Endodermal cell (in vitro differentiated cells): ENCODE results near the gene UBE2D4. TPM values are rescaled to one million over a fixed set of nuclear protein-coding genes. Genes with fewer than 3 reads are reported as not detected.

Experiments used
- DNase-seq: peaks from one replicate; pipeline ENCODE4 v3.0.0-alpha.2; 2017
- H3K27ac ChIP-seq: 2 replicates; pipeline ENCODE4 v1.5.1; 2013; ENCODE audit warnings: mild to moderate bottlenecking, low read depth, low read length, moderate library complexity
- H3K27me3 ChIP-seq: 2 replicates; pipeline ENCODE4 v1.6.1; 2013; ENCODE audit warnings: mild to moderate bottlenecking, low read length, moderate library complexity; ENCODE audit not compliant: insufficient read depth, control insufficient read depth, poor library complexity, severe bottlenecking
- H3K36me3 ChIP-seq: 2 replicates; pipeline ENCODE4 v1.7.0; 2013; ENCODE audit warnings: mild to moderate bottlenecking, low read length, moderate library complexity; ENCODE audit not compliant: control insufficient read depth, insufficient read depth
- H3K4me1 ChIP-seq: one replicate; pipeline ENCODE4 v1.7.0; 2013; ENCODE audit warnings: low read length; ENCODE audit not compliant: control insufficient read depth, insufficient read depth
- H3K4me3 ChIP-seq: 2 replicates; pipeline ENCODE4 v1.5.1; 2013; ENCODE audit warnings: mild to moderate bottlenecking, low read length, moderate library complexity
- H3K9ac ChIP-seq: 2 replicates; pipeline ENCODE4 v1.6.1; 2013; ENCODE audit warnings: mild to moderate bottlenecking, low read length, moderate library complexity; ENCODE audit not compliant: poor library complexity, severe bottlenecking; ENCODE audit errors: extremely low read depth
- H3K9me3 ChIP-seq: 2 replicates; pipeline ENCODE4 v1.6.1; 2013; ENCODE audit warnings: mild to moderate bottlenecking, low read length, moderate library complexity; ENCODE audit not compliant: control insufficient read depth
- H3K27ac Mint-ChIP-seq: 2 replicates; pipeline ENCODE4 v1.8.0; 2020; ENCODE audit warnings: mixed read lengths
- H3K27me3 Mint-ChIP-seq: 2 replicates; pipeline ENCODE4 v1.8.0; 2021; ENCODE audit warnings: mild to moderate bottlenecking, mixed read lengths; ENCODE audit not compliant: insufficient read depth
- H3K36me3 Mint-ChIP-seq: 2 replicates; pipeline ENCODE4 v1.8.0; 2020; ENCODE audit warnings: low read depth, mixed read lengths
- H3K4me1 Mint-ChIP-seq: 2 replicates; pipeline ENCODE4 v1.8.0; 2020; ENCODE audit warnings: mixed read lengths
- H3K4me3 Mint-ChIP-seq: 2 replicates; pipeline ENCODE4 v1.8.0; 2020; ENCODE audit warnings: mild to moderate bottlenecking, moderate library complexity, mixed read lengths
- H3K9me3 Mint-ChIP-seq: 2 replicates; pipeline ENCODE4 v1.8.0; 2020; ENCODE audit warnings: mild to moderate bottlenecking, mixed read lengths
- WGBS, 2 experiments: methylation state at CpG; one replicate each; pipeline versions ENCODE4 v1.1.5 to v1.1.7; 2013; ENCODE audit warnings: missing lambda C conversion rate in 2 of 2, mixed read lengths in 1 of 2; ENCODE audit not compliant: insufficient coverage in 1 of 2, insufficient read length in 1 of 2; 5-methylcytosine and 5-hydroxymethylcytosine counted together
- total RNA-seq, 2 donors: library from RNA; stranded (reverse); fragmentation: NEBNext Ultra II Directional in 1 of 2; extraction: Animal tissue kit (Norgen Biotek cat#: 25700) in 1 of 2; gene quantifications; 2 replicates in 1 of 2; 3 replicates in 1 of 2; pipeline ENCODE4 v1.2.1, GENCODE V29; 2021
- TF ChIP-seq, protein P1 (sequence below): fragments of 200-600 bp; sonication (generic); conservative IDR thresholded peaks from 2 replicates; pipeline ENCODE4 v1.5.0; 2021; ENCODE audit warnings: antibody characterized with exemption, mild to moderate bottlenecking

Gene UBE2D4
- total RNA-seq, 2 donors from 2014 or later: 10.0 to 10.7 TPM

DNA sequence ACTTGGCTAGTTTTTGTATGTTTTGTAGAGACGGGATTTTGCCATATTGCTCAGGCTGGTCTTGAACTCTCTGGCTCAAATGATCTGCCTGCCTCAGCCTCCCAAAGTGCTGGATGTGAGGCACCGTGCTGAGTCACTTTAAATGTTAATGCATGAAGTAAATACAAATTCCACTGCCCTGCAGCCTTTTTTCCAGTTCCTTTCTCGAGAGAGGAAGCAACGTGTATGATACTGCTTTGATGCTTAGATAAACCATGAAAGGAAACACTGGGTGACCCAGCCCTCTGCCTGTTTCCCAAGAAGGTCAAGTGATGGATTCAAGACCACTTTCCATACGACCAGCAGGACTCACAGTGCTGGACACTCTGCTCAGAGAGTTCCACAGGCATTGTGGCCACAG lies 45.6 kb upstream of the UBE2D4 start:
- TF ChIP-seq, protein P1, sequence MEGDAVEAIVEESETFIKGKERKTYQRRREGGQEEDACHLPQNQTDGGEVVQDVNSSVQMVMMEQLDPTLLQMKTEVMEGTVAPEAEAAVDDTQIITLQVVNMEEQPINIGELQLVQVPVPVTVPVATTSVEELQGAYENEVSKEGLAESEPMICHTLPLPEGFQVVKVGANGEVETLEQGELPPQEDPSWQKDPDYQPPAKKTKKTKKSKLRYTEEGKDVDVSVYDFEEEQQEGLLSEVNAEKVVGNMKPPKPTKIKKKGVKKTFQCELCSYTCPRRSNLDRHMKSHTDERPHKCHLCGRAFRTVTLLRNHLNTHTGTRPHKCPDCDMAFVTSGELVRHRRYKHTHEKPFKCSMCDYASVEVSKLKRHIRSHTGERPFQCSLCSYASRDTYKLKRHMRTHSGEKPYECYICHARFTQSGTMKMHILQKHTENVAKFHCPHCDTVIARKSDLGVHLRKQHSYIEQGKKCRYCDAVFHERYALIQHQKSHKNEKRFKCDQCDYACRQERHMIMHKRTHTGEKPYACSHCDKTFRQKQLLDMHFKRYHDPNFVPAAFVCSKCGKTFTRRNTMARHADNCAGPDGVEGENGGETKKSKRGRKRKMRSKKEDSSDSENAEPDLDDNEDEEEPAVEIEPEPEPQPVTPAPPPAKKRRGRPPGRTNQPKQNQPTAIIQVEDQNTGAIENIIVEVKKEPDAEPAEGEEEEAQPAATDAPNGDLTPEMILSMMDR: no peak
- Histone ChIP-seq H3K4me3 (no peak overlapping the region), H3K36me3 (peaks cover 55% of the 10 kb centered on the region), H3K9me3 (no peaks in the 10 kb centered on the region), H3K27me3 (no peaks in the 10 kb centered on the region), H3K9ac (no peak overlapping the region), H3K4me1 (no peaks in the 10 kb centered on the region), H3K27ac (no peak overlapping the region)
- H3K4me1 Mint-ChIP-seq: no peaks in the 10 kb centered on the region
- no peaks in the 10 kb centered on the region for H3K27me3 Mint-ChIP-seq
- no peak overlapping the region for H3K4me3 Mint-ChIP-seq
- DNase-seq: no peak
- no peak overlapping the region for H3K27ac Mint-ChIP-seq
- 71 to 88% methylated on average over 5 of the region's 5 CpGs for WGBS, 2 experiments
- H3K36me3 Mint-ChIP-seq: peaks cover 73% of the 10 kb centered on the region
- no peaks in the 10 kb centered on the region for H3K9me3 Mint-ChIP-seq

DNA sequence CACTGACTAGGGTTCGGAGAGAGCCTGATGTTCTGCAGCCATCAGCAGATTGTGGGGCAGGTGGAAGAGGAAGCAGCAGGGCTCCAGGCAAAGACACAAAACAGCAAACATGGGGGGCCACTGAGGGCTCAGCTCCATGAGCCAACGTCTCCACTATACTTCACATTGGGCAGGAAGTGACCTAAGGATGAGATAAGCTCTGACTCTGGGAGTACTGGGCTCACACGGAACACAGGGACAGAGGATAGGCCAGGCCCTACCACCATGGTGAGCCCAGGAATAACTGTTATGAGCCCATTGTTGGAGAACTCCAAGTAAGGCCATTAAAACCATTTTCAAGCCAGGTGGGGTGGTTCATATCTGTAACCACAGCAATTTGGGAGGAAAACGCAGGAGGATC lies 42.0 kb upstream of the UBE2D4 start:
- no peaks in the 10 kb centered on the region for H3K9me3 ChIP-seq
- Mint-ChIP-seq H3K4me1 (no peaks in the 10 kb centered on the region), H3K9me3 (no peaks in the 10 kb centered on the region), H3K27me3 (no peaks in the 10 kb centered on the region), H3K4me3 (no peak overlapping the region), H3K27ac (no peak overlapping the region), H3K36me3 (peaks cover 47% of the 10 kb centered on the region)
- TF ChIP-seq, protein P1: no peak
- H3K27ac ChIP-seq: no peak overlapping the region
- H3K4me1 ChIP-seq: no peaks in the 10 kb centered on the region
- no peaks in the 10 kb centered on the region for H3K27me3 ChIP-seq
- peaks cover 39% of the 10 kb centered on the region for H3K36me3 ChIP-seq
- WGBS, 2 experiments: 94 to 95% methylated on average over 4 of the region's 4 CpGs
- H3K9ac ChIP-seq: no peak overlapping the region
- no peak overlapping the region for H3K4me3 ChIP-seq
- DNase-seq: no peak

DNA sequence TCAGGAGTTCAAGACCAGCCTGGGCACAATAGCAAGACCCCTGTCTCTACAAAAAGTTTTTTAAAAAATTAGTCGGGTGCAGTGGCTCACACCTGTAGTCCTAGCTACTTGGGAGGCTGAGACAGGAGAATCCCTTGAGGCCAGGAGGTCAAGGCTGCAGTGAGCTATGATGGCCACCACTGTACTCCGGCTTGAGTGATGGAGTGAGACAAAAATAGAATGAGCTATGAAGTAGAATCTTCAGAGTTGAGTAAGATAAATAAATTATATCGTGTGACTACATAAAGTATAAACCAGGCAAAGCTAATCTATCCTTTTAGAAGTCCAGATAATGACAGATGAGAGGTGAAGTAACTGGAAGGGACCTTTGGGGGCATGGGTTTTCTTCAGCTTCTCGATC lies 41.6 kb upstream of the UBE2D4 start:
- TF ChIP-seq, protein P1: no peak
- Histone ChIP-seq H3K4me1 (no peaks in the 10 kb centered on the region), H3K9ac (no peak overlapping the region), H3K4me3 (no peak overlapping the region), H3K27ac (no peak overlapping the region), H3K9me3 (no peaks in the 10 kb centered on the region), H3K36me3 (peaks cover 39% of the 10 kb centered on the region), H3K27me3 (no peaks in the 10 kb centered on the region)
- no peak for DNase-seq
- Mint-ChIP-seq H3K4me1 (no peaks in the 10 kb centered on the region), H3K9me3 (no peaks in the 10 kb centered on the region), H3K27ac (no peak overlapping the region), H3K4me3 (no peak overlapping the region), H3K36me3 (peaks cover 45% of the 10 kb centered on the region), H3K27me3 (no peaks in the 10 kb centered on the region)
- WGBS, 2 experiments: 92 to 94% methylated on average over 2 to 4 of the region's 4 CpGs
